ENCODE measurements around the gene AIMP2.
"Not testable (repeated sequence)": the region's sequence is repeated elsewhere in the genome, so short reads cannot be mapped to it uniquely, and the experiment has no call there.

The AIMP2 gene

GRCh38 chr7:6049780-6050179 is 40.7 kb downstream of the AIMP2 start:
- Histone ChIP-seq H3K4me1 (ENCODE audit: control insufficient read depth in 5 of 5, insufficient read depth in 5 of 5, low read length in 5 of 5) (no peaks in the 10 kb centered on the region), H3K9ac (ENCODE audit: low read length in 5 of 5) (no peak overlapping the region), H3K27me3 (ENCODE audit: control insufficient read depth in 5 of 5, insufficient read depth in 4 of 5, low read length in 5 of 5) (no peaks in the 10 kb centered on the region), H3K4me3 (ENCODE audit: low read depth in 1 of 5, low read length in 5 of 5) (no peak overlapping the region), H3K27ac (ENCODE audit: low read depth, low read length) (no peak overlapping the region), H3K36me3 (ENCODE audit: control insufficient read depth in 5 of 5, insufficient read depth in 5 of 5, low read length in 5 of 5) (peaks cover 19 to 59% (median 39%) of the 10 kb centered on the region in 5 donors), H3K9me3 (ENCODE audit: control insufficient read depth in 5 of 5, low read length in 5 of 5) (no peaks in the 10 kb centered on the region)

GRCh38 chr7:6051185-6051584 is 42.1 kb downstream of the AIMP2 start:
- H3K36me3 ChIP-seq (ENCODE audit: control insufficient read depth in 5 of 5, insufficient read depth in 5 of 5, low read length in 5 of 5) = peaks cover 14 to 47% (median 30%) of the 10 kb centered on the region in 5 donors
- H3K9ac ChIP-seq (ENCODE audit: low read length in 5 of 5); H3K4me1 ChIP-seq (ENCODE audit: control insufficient read depth in 5 of 5, insufficient read depth in 5 of 5, low read length in 5 of 5); H3K4me3 ChIP-seq (ENCODE audit: low read depth in 1 of 5, low read length in 5 of 5); H3K9me3 ChIP-seq (ENCODE audit: control insufficient read depth in 5 of 5, low read length in 5 of 5); H3K27ac ChIP-seq (ENCODE audit: low read depth, low read length); H3K27me3 ChIP-seq (ENCODE audit: control insufficient read depth in 5 of 5, insufficient read depth in 4 of 5, low read length in 5 of 5): not testable (repeated sequence)

GRCh38 chr7:6056616-6057015 is 47.5 kb downstream of the AIMP2 start:
- H3K27me3 ChIP-seq (ENCODE audit: control insufficient read depth in 5 of 5, insufficient read depth in 4 of 5, low read length in 5 of 5) = no peaks in the 10 kb centered on the region
- H3K4me3 ChIP-seq (ENCODE audit: low read depth in 1 of 5, low read length in 5 of 5) = no peak overlapping the region
- H3K4me1 ChIP-seq (ENCODE audit: control insufficient read depth in 5 of 5, insufficient read depth in 5 of 5, low read length in 5 of 5) = peaks cover 0 to 22% (median 20%) of the 10 kb centered on the region in 5 donors
- peaks cover 0 to 8% (median 6%) of the 10 kb centered on the region in 5 donors for H3K36me3 ChIP-seq (ENCODE audit: control insufficient read depth in 5 of 5, insufficient read depth in 5 of 5, low read length in 5 of 5)
- no peak overlapping the region for H3K9ac ChIP-seq (ENCODE audit: low read length in 5 of 5)
- no peak overlapping the region for H3K27ac ChIP-seq (ENCODE audit: low read depth, low read length)
- no peaks in the 10 kb centered on the region for H3K9me3 ChIP-seq (ENCODE audit: control insufficient read depth in 5 of 5, low read length in 5 of 5)

- Histone ChIP-seq H3K27ac (ENCODE audit: low read depth, low read length) (peak overlapping the region; percentile 80), H3K4me1 (ENCODE audit: control insufficient read depth in 5 of 5, insufficient read depth in 5 of 5, low read length in 5 of 5) (peaks cover 0 to 22% (median 20%) of the 10 kb centered on the region in 5 donors), H3K36me3 (ENCODE audit: control insufficient read depth in 5 of 5, insufficient read depth in 5 of 5, low read length in 5 of 5) (peaks cover 0 to 8% (median 5%) of the 10 kb centered on the region in 5 donors), H3K27me3 (ENCODE audit: control insufficient read depth in 5 of 5, insufficient read depth in 4 of 5, low read length in 5 of 5) (no peaks in the 10 kb centered on the region), H3K4me3 (ENCODE audit: low read depth in 1 of 5, low read length in 5 of 5) (peak overlapping the region in 4 of 5 donors; percentile 75 to 91 (median 86)), H3K9ac (ENCODE audit: low read length in 5 of 5) (peak overlapping the region in 1 of 5 donors; percentile 52), H3K9me3 (ENCODE audit: control insufficient read depth in 5 of 5, low read length in 5 of 5) (no peaks in the 10 kb centered on the region)
Observed at GRCh38 chr7:6057316-6058129, 48.5 kb downstream of the AIMP2 start.

- not testable (repeated sequence) for H3K27me3 ChIP-seq (ENCODE audit: control insufficient read depth in 5 of 5, insufficient read depth in 4 of 5, low read length in 5 of 5)
Observed at GRCh38 chr7:6059941-6060340, 50.9 kb downstream of the AIMP2 start.

GRCh38 chr7:6071406-6071805 is 62.3 kb downstream of the AIMP2 start:
- Histone ChIP-seq H3K27me3 (ENCODE audit: control insufficient read depth in 5 of 5, insufficient read depth in 4 of 5, low read length in 5 of 5) (no peaks in the 10 kb centered on the region), H3K9ac (ENCODE audit: low read length in 5 of 5) (no peak overlapping the region), H3K4me1 (ENCODE audit: control insufficient read depth in 5 of 5, insufficient read depth in 5 of 5, low read length in 5 of 5) (peaks cover 0 to 6% (median 5%) of the 10 kb centered on the region in 5 donors), H3K36me3 (ENCODE audit: control insufficient read depth in 5 of 5, insufficient read depth in 5 of 5, low read length in 5 of 5) (no peaks in the 10 kb centered on the region), H3K9me3 (ENCODE audit: control insufficient read depth in 5 of 5, low read length in 5 of 5) (no peaks in the 10 kb centered on the region), H3K27ac (ENCODE audit: low read depth, low read length) (no peak overlapping the region), H3K4me3 (ENCODE audit: low read depth in 1 of 5, low read length in 5 of 5) (no peak overlapping the region)

More at GRCh38 chr7:6059941-6060340, 50.9 kb downstream of the AIMP2 start:
- not testable (repeated sequence) for H3K9ac ChIP-seq (ENCODE audit: low read length in 5 of 5); H3K36me3 ChIP-seq (ENCODE audit: control insufficient read depth in 5 of 5, insufficient read depth in 5 of 5, low read length in 5 of 5); H3K4me3 ChIP-seq (ENCODE audit: low read depth in 1 of 5, low read length in 5 of 5); H3K9me3 ChIP-seq (ENCODE audit: control insufficient read depth in 5 of 5, low read length in 5 of 5); H3K27ac ChIP-seq (ENCODE audit: low read depth, low read length)
- H3K4me1 ChIP-seq (ENCODE audit: control insufficient read depth in 5 of 5, insufficient read depth in 5 of 5, low read length in 5 of 5) = peaks cover 0 to 22% (median 20%) of the 10 kb centered on the region in 5 donors

Data from subcutaneous abdominal adipose tissue (tissue), 5 donors.